ENCODE measurements around the gene FYCO1. TPM values are rescaled to one million over a fixed set of nuclear protein-coding genes. Genes with fewer than 3 reads are reported as not detected.

Gene FYCO1
- total RNA-seq, 1 experiment from 2014 or later: 19.7 TPM

DNA sequence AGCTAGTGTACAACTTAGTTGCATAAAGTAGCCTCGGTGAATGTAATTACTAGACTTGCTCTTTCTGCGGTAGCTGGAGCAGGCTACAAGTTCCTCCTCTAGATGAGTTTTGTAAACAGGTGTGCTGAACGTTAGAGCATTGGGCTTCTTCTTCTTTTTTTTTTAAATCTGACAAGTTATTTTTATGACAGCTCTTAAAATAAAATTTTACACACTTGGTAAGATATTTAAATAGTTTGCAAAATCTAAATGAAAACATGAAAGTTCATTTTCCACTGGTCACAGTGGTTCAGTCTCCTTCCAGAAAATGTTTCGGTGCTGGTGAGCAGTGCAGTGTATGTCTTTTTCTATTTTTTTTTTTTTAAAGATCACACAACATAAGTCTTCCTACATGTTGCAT, 106.3 kb downstream of the FYCO1 start:
- H2AFZ ChIP-seq: no peak overlapping the region
- no peaks in the 10 kb centered on the region for H4K20me1 ChIP-seq (ENCODE audit: insufficient read depth)
- no peaks in the 10 kb centered on the region for H3F3A ChIP-seq (ENCODE audit: insufficient read depth, low read depth)
- no peaks in the 10 kb centered on the region for H3K27me3 ChIP-seq (ENCODE audit: insufficient read depth, low read depth)
- no peak overlapping the region for H3K4me2 ChIP-seq
- POLR2A ChIA-PET (ENCODE audit: unreplicated experiment): no interaction called here
- H3K9me3 ChIP-seq (ENCODE audit: insufficient read depth, low read depth): no peaks in the 10 kb centered on the region
- H3K4me1 ChIP-seq (replicated peaks; ENCODE audit: insufficient read depth): no peaks in the 10 kb centered on the region
- no peak overlapping the region for H3K27ac ChIP-seq
- no peaks in the 10 kb centered on the region for H3K9me2 ChIP-seq (ENCODE audit: insufficient read depth)
- no peak overlapping the region for H3K4me3 ChIP-seq
- DNase-seq: no peak
- TF ChIP-seq CTCF (conservative IDR thresholded peaks at IDR 0.05): no peak
- TF ChIP-seq EZH2 (IDR thresholded peaks at IDR 0.05; ENCODE audit: low read depth): no peak
- intact Hi-C loops (cut with micrococcal nuclease; ENCODE audit: unreplicated experiment): no loop called here
- no peaks in the 10 kb centered on the region for H3K79me2 ChIP-seq (ENCODE audit: low read depth)
- H3K36me3 ChIP-seq (ENCODE audit: low read depth): no peaks in the 10 kb centered on the region
- BruUV-seq (replicated peaks): no TSS peak
- CTCF ChIA-PET: no interaction called here

GRCh38 chr3:45887759-45888511, 107.7 kb downstream of the FYCO1 start:
- no peaks in the 10 kb centered on the region for H3K36me3 ChIP-seq (ENCODE audit: low read depth)
- no peak overlapping the region for H2AFZ ChIP-seq
- BruUV-seq (replicated peaks): no TSS peak
- ChIA-PET POLR2A (ENCODE audit: unreplicated experiment) (no interaction called here), CTCF (no interaction called here)
- H3K79me2 ChIP-seq (ENCODE audit: low read depth): no peaks in the 10 kb centered on the region
- H3K4me2 ChIP-seq: no peak overlapping the region
- no peaks in the 10 kb centered on the region for H3K4me1 ChIP-seq (replicated peaks; ENCODE audit: insufficient read depth)
- no peaks in the 10 kb centered on the region for H3F3A ChIP-seq (ENCODE audit: insufficient read depth, low read depth)
- H4K20me1 ChIP-seq (ENCODE audit: insufficient read depth): no peaks in the 10 kb centered on the region
- no peaks in the 10 kb centered on the region for H3K27me3 ChIP-seq (ENCODE audit: insufficient read depth, low read depth)
- H3K4me3 ChIP-seq: no peak overlapping the region
- TF ChIP-seq EZH2 (IDR thresholded peaks at IDR 0.05; ENCODE audit: low read depth): no peak
- TF ChIP-seq CTCF (conservative IDR thresholded peaks at IDR 0.05): no peak
- H3K9me3 ChIP-seq (ENCODE audit: insufficient read depth, low read depth): no peaks in the 10 kb centered on the region
- DNase-seq: no peak
- no peaks in the 10 kb centered on the region for H3K9me2 ChIP-seq (ENCODE audit: insufficient read depth)
- intact Hi-C loops (cut with micrococcal nuclease; ENCODE audit: unreplicated experiment): no loop called here
- H3K27ac ChIP-seq: no peak overlapping the region

GRCh38 chr3:45887285-45887684, 108.3 kb downstream of the FYCO1 start:
- no peaks in the 10 kb centered on the region for H3K79me2 ChIP-seq (ENCODE audit: low read depth)
- no peaks in the 10 kb centered on the region for H3K27me3 ChIP-seq (ENCODE audit: insufficient read depth, low read depth)
- H3K9me2 ChIP-seq (ENCODE audit: insufficient read depth): no peaks in the 10 kb centered on the region
- H3K4me3 ChIP-seq: no peak overlapping the region
- no peaks in the 10 kb centered on the region for H4K20me1 ChIP-seq (ENCODE audit: insufficient read depth)
- no peak overlapping the region for H2AFZ ChIP-seq
- H3K27ac ChIP-seq: no peak overlapping the region
- POLR2A ChIA-PET (ENCODE audit: unreplicated experiment): no interaction called here
- no peak for TF ChIP-seq EZH2 (IDR thresholded peaks at IDR 0.05; ENCODE audit: low read depth)
- TF ChIP-seq CTCF (conservative IDR thresholded peaks at IDR 0.05): no peak
- H3K4me1 ChIP-seq (replicated peaks; ENCODE audit: insufficient read depth): no peaks in the 10 kb centered on the region
- CTCF ChIA-PET: no interaction called here
- H3K36me3 ChIP-seq (ENCODE audit: low read depth): no peaks in the 10 kb centered on the region
- DNase-seq: no peak
- intact Hi-C loops (cut with micrococcal nuclease; ENCODE audit: unreplicated experiment): no loop called here
- H3F3A ChIP-seq (ENCODE audit: insufficient read depth, low read depth): no peaks in the 10 kb centered on the region
- BruUV-seq (replicated peaks): no TSS peak
- no peaks in the 10 kb centered on the region for H3K9me3 ChIP-seq (ENCODE audit: insufficient read depth, low read depth)
- H3K4me2 ChIP-seq: no peak overlapping the region
